AG04449 (cell line): ENCODE results near the gene TRIM63.
A peak's percentile ranks its signal among the peaks of the same experiment; 100 is the strongest.

ENCODE experiments used
- CTCF ChIA-PET: fragments of 350-600 bp; formaldehyde crosslinking; extraction: SDS; loops from one replicate; lab custom pipeline; 2021; ENCODE audit warnings: antibody characterized with exemption; lab: Yijun Ruan, JAX
- POLR2A ChIA-PET: fragments of 400-600, 350-600 bp; formaldehyde crosslinking; extraction: SDS; loops from one replicate; lab custom pipeline; 2020; ENCODE audit warnings: antibody characterized with exemption, inconsistent platforms; lab: Yijun Ruan, JAX
- DNase-seq: peaks from one replicate; pipeline ENCODE4 v3.0.0-alpha.2; 2010; ENCODE audit warnings: low read depth, low spot score
- H3K4me3 ChIP-seq: 2 replicates; pipeline ENCODE4 v1.5.1; 2011; ENCODE audit warnings: low read depth, mild to moderate bottlenecking, control low read depth, low read length
- CTCF ChIP-seq: IDR thresholded peaks from one replicate; pipeline ENCODE4 v1.5.1; 2011; ENCODE audit warnings: mild to moderate bottlenecking, moderate library complexity, low read length, control low read depth, inconsistent platforms; ENCODE audit not compliant: insufficient read depth; ENCODE audit errors: missing control alignments

The TRIM63 gene

GRCh38 chr1:26035959-26036755, 31.3 kb downstream of the TRIM63 start:
- peak overlapping the region; percentile 79 for H3K4me3 ChIP-seq
- POLR2A ChIA-PET: interaction anchor here (0.6 to 1.1 kb wide), 2 partner anchors 103 to 143 kb away, joined by 3 to 4 read pairs; no protein-coding TSS in a partner anchor
- no peak for DNase-seq
- CTCF ChIA-PET: interaction anchor here (0.6 to 7.0 kb wide), 43 partner anchors 8 to 394 kb away, joined by 3 to 105 read pairs (median 3); partner anchors contain the start of genes C1orf232, CEP85, EXTL1 and SLC30A2
- TF ChIP-seq CTCF: peak; percentile 97

GRCh38 chr1:26035203-26035958, 32.0 kb downstream of the TRIM63 start:
- H3K4me3 ChIP-seq: peak overlapping the region; percentile 79
- no peak for TF ChIP-seq CTCF
- no peak for DNase-seq
- POLR2A ChIA-PET: interaction anchor here (1.1 kb wide), 2 partner anchors 142 to 198 kb away, joined by 3 read pairs; partner anchors contain the start of gene CEP85
- CTCF ChIA-PET: interaction anchor here (0.6 to 7.0 kb wide), 40 partner anchors 8 to 395 kb away, joined by 3 to 105 read pairs (median 5); partner anchors contain the start of genes C1orf232, CEP85, EXTL1 and PAFAH2

DNA sequence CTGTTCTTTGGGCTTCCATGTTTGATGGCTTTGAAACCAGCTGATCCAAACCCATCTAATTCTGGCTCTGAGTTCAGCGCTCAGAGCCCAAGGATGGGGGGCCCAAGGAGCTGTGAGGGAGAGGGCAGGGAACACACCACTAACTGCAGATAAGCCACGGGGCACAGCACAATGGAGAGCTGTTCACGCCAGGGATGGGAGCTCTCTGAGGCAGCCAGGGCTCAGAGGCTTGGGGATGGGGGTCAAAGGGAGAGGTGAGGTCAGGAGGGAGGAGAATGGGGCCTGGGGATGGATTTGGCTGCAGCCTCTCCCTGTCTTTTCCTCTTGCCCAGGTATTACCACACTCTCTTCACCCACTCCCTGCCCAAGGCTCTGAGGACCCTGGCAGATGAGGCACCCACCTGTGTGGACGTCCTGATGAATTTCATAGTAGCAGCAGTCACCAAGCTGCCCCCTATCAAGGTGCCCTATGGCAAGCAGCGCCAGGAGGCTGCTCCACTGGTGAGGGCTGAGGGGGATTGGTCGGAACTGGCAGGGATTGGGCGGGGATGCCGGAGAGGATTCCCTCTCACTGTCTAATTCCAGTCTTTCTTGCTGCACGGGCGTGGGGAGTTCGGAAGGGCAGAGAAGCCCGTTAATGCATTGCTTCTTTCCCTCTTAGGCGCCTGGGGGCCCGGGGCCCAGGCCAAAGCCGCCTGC, 32.8 kb downstream of the TRIM63 start:
- DNase-seq: no peak
- no peak for TF ChIP-seq CTCF
- peak overlapping the region; percentile 79 for H3K4me3 ChIP-seq
- POLR2A ChIA-PET: interaction anchor here (1.1 kb wide), 2 partner anchors 142 to 199 kb away, joined by 3 read pairs; partner anchors contain the start of gene CEP85
- CTCF ChIA-PET: interaction anchor here (0.6 to 7.0 kb wide), 34 partner anchors 7 to 1734 kb away, joined by 3 to 105 read pairs (median 5); partner anchors contain the start of genes C1orf232, CEP85, EXTL1 and PAFAH2

- CTCF ChIA-PET: interaction anchor here (0.6 to 7.0 kb wide), 5 partner anchors 11 to 137 kb away, joined by 3 to 105 read pairs (median 69); partner anchors contain the start of genes EXTL1 and ZNF593
- H3K4me3 ChIP-seq: no peak overlapping the region
- POLR2A ChIA-PET: interaction anchor here (1.2 kb wide), 1 partner anchor 35 kb away, joined by 4 read pairs; the partner anchor contains the start of gene PAFAH2
- no peak for TF ChIP-seq CTCF
- DNase-seq: no peak
Measured at GRCh38 chr1:26032656-26033357, 34.6 kb downstream of the TRIM63 start.

DNA sequence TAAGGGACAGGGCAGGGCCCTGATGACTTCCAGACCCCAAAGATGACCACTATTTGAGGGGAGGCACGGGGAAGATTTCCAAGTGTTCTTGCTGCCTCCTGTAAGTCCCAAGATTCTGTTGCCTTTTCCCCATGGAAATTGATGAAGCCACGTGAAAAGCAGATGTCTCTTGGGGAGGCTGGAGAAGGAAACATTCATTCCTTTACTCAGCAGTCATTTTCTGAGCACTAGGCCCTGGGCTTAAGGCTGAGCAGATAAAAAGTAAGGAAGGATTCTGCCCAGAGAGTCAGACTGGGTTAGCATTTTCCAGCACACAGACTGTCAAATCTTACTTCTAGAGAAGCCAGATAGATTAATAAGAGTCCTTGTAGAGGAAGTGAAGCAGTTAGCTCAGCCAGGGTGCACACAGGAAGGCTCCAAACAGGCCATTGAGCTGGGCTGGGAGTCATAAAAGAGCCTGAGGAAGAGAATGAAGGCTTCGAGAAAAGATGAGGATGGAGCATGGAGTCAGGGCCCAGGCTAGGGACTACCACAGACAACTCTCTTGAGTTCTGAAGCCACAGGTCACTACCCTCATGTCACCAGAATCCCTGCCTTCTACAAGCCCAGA, 35.7 kb downstream of the TRIM63 start:
- no peak for TF ChIP-seq CTCF
- DNase-seq: no peak
- H3K4me3 ChIP-seq: no peak overlapping the region
- ChIA-PET CTCF (interaction anchor here (1.2 to 7.0 kb wide), 7 partner anchors 10 to 139 kb away, joined by 3 to 105 read pairs (median 5); partner anchors contain the start of genes EXTL1, PAFAH2 and ZNF593), POLR2A (interaction anchor here (1.2 kb wide), 1 partner anchor 34 kb away, joined by 4 read pairs; the partner anchor contains the start of gene PAFAH2)
